Thymus (tissue), 11 donors: ENCODE results near the gene UCK1. TPM values are rescaled to one million over a fixed set of nuclear protein-coding genes. Genes with fewer than 3 reads are reported as not detected.

Experiments
- DNase-seq, 9 donors: peaks; one replicate each; pipeline ENCODE4 v3.0.0-alpha.2; 2013; ENCODE audit warnings: low spot score in 9 of 9, low read depth in 6 of 9, missing footprints in 1 of 9
- H3K27ac ChIP-seq, 2 donors: one replicate each; pipeline ENCODE4 v1.5.1; 2013; ENCODE audit warnings: control low read depth in 1 of 2, low read depth in 1 of 2, low read length in 1 of 2, mild to moderate bottlenecking in 1 of 2, moderate library complexity in 1 of 2
- H3K27me3 ChIP-seq, 2 donors: one replicate each; pipeline ENCODE4 v1.5.1; 2013; ENCODE audit warnings: low read length in 1 of 2; ENCODE audit not compliant: control insufficient read depth in 2 of 2, insufficient read depth in 1 of 2
- H3K36me3 ChIP-seq, 2 donors: one replicate each; pipeline ENCODE4 v1.5.1; 2013; ENCODE audit warnings: low read length in 1 of 2, mild to moderate bottlenecking in 1 of 2, moderate library complexity in 1 of 2; ENCODE audit not compliant: control insufficient read depth in 2 of 2, insufficient read depth in 2 of 2
- H3K4me1 ChIP-seq, 2 donors: one replicate each; pipeline ENCODE4 v1.5.1; 2013; ENCODE audit warnings: low read length in 2 of 2; ENCODE audit not compliant: control insufficient read depth in 2 of 2, insufficient read depth in 2 of 2
- H3K4me3 ChIP-seq, 2 donors: one replicate each; pipeline ENCODE4 v1.5.1; 2013; ENCODE audit warnings: low read length in 2 of 2, control low read depth in 1 of 2, mild to moderate bottlenecking in 1 of 2
- H3K9me3 ChIP-seq, 2 donors: one replicate each; pipeline ENCODE4 v1.5.1; 2013; ENCODE audit warnings: low read length in 1 of 2, mild to moderate bottlenecking in 1 of 2; ENCODE audit not compliant: control insufficient read depth in 2 of 2, insufficient read depth in 1 of 2
- WGBS: extraction: QIAGEN DNeasy Blood & Tissue Kit; methylation state at CpG from one replicate; pipeline ENCODE4 v1.1.7; 2013; 5-methylcytosine and 5-hydroxymethylcytosine counted together
- polyA plus RNA-seq: library from polyadenylated mRNA; stranded (reverse); fragments of 200-250 nt; gene quantifications from one replicate; pipeline ENCODE4 v1.2.3, GENCODE V29; 2013
- total RNA-seq: library from RNA; stranded (reverse); fragments of 120-200 nt; gene quantifications from one replicate; pipeline ENCODE4 v1.2.4, GENCODE V29; 2013
- donor health status: healthy.

UCK1 gene
- total and polyA plus RNA-seq, 2 donors = 24.7 to 24.9 TPM

DNA sequence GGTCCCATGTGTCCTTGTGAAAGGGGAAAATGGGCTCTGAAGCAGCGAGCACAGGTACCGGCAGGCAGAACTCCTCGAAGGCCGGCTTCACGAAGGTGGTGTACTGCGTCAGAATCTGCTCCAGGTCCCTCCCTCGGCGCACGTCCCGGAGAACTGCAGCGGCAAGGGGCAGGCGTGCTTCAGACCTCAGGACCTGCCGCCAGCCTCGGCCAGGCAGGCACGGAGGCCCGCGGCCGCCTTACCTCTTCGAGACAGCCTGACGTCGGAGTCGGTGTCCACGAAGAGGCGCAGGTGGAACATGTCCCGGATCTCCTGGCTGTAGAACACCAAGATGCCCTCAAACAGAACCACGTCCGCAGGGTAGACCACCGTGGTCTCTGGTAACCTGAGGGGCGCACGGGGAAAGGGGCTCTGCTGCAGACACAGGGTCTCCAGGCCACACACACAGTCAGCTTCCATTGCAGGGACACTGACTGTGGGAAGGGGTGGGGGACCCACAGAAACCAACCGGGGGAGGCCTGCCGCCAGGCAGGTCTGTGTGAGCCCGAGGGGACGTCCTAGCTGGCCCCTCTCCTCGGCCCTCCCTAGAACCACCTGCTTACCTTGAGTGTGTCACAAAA is 2.1 kb downstream of the UCK1 start:
- WGBS = 99% methylated on average over 35 of the region's 35 CpGs

DNA sequence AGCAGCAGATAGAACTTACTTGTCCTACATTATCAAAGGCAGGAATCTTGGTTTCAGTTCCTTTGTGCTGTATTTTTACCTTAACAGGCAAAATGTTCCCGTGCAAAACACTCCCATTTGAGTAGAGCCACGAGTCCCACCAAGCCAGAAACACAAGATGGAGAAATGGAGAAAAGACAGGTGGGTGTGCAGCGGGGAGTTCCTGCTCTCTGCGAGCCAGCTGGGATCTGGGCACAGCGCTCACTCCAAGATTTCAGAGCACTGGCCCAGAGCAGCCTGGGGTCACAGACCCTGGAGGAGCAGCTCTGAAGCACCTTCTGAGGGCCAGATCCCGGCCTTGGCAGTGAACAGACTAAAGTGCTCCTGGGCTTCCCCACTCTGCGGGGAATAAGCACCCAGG is 2.9 kb downstream of the UCK1 start:
- Histone ChIP-seq H3K9me3 (no peaks in the 10 kb centered on the region), H3K36me3 (peaks cover 56 to 63% of the 10 kb centered on the region in 2 donors), H3K4me3 (no peak overlapping the region), H3K4me1 (peaks cover 12 to 17% of the 10 kb centered on the region in 2 donors), H3K27me3 (no peaks in the 10 kb centered on the region), H3K27ac (no peak overlapping the region)
- 92% methylated on average over 7 of the region's 7 CpGs for WGBS
- no peak for DNase-seq

More for the DNA sequence above, 2.1 kb downstream of the UCK1 start:
- Histone ChIP-seq H3K36me3 (peaks cover 48 to 56% of the 10 kb centered on the region in 2 donors), H3K9me3 (no peaks in the 10 kb centered on the region), H3K27me3 (no peaks in the 10 kb centered on the region), H3K4me1 (peaks cover 12 to 18% of the 10 kb centered on the region in 2 donors), H3K27ac (no peak overlapping the region), H3K4me3 (no peak overlapping the region)
- DNase-seq = no peak

DNA sequence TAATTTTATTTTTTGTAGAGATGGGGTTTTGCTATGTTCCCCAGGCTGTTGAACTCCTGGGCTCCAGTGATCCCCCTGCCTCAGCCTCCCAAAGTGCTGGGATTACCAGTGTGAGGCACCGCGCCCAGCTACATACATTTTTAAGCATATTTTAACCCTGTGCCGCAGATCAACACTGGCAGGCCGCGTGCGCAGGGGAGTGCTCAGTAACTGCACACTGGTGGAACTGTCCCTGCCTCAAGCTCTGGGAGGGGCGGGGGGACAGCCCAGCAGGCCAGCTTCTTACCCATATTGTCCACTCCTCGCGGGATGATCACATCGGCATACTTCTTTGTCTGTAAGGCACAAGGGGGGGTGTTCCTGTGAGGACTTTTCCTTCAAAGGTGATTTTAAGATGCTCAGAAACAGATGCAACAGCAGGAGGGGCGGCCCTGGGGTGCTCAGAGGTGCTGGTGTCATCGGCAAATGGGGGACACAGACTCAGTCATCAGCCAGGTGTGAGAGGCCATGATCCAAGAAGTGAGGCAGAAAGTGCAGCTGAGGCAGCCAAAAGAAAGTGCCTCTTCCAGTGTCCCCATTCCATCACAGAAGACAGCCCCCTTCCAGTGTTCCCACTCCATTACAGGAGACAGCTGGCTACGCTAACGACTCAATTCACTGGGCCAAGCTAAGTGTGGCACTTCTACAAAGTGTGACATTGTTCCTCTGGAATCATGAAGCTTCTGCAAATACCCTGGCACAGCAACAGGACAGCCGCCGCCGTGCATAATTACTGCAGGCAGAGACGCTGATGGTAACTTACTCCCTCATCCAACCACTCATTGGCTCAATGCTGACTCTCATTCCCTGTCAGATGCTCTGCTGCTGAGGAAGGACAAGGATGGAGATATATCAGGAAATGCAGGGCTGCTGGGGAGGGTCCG is 5.2 kb downstream of the UCK1 start:
- Histone ChIP-seq H3K27ac (no peak overlapping the region), H3K4me1 (peaks cover 8 to 17% of the 10 kb centered on the region in 2 donors), H3K36me3 (peaks cover 79 to 81% of the 10 kb centered on the region in 2 donors), H3K4me3 (no peak overlapping the region), H3K27me3 (no peaks in the 10 kb centered on the region), H3K9me3 (no peaks in the 10 kb centered on the region)
- 95% methylated on average over 19 of the region's 19 CpGs for WGBS
- no peak for DNase-seq

DNA sequence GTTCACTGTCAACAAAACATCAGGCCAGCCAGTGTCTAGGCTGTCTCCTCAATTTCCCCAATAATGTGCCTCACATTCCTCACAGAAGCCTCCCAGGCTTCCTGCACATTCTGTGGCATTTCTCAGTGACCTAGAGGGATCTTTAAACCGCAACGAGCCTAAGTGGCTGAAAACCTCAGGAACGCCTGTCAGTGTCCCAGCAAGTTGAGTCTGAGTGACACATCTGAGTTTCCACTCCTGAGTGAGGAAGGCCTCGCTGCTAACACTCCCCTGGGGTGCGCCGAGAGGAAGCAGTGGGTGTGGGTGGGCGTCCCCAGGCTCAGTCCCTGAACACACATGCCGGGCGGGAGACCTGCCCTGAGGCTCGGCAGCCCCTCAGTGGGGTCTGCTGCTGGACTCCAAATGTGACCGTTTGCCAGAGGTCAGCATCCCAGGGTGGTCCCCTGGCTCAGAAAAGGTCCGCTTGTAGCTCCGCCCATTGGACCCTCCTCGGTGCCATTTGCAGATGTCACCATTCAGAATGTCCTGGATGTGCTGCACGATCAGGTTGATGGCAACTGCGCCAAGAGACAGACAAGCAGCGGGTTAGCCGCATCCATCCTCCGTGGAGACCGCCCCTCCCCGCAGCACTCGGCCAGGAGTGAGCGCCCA is 6.3 kb downstream of the UCK1 start:
- H3K27ac ChIP-seq = no peak overlapping the region
- no peaks in the 10 kb centered on the region for H3K9me3 ChIP-seq
- H3K4me1 ChIP-seq = peaks cover under 1 to 10% of the 10 kb centered on the region in 2 donors
- peaks cover 89% of the 10 kb centered on the region in 2 donors for H3K36me3 ChIP-seq
- no peak for DNase-seq
- 96% methylated on average over 23 of the region's 23 CpGs for WGBS
- no peaks in the 10 kb centered on the region for H3K27me3 ChIP-seq
- no peak overlapping the region for H3K4me3 ChIP-seq

DNA sequence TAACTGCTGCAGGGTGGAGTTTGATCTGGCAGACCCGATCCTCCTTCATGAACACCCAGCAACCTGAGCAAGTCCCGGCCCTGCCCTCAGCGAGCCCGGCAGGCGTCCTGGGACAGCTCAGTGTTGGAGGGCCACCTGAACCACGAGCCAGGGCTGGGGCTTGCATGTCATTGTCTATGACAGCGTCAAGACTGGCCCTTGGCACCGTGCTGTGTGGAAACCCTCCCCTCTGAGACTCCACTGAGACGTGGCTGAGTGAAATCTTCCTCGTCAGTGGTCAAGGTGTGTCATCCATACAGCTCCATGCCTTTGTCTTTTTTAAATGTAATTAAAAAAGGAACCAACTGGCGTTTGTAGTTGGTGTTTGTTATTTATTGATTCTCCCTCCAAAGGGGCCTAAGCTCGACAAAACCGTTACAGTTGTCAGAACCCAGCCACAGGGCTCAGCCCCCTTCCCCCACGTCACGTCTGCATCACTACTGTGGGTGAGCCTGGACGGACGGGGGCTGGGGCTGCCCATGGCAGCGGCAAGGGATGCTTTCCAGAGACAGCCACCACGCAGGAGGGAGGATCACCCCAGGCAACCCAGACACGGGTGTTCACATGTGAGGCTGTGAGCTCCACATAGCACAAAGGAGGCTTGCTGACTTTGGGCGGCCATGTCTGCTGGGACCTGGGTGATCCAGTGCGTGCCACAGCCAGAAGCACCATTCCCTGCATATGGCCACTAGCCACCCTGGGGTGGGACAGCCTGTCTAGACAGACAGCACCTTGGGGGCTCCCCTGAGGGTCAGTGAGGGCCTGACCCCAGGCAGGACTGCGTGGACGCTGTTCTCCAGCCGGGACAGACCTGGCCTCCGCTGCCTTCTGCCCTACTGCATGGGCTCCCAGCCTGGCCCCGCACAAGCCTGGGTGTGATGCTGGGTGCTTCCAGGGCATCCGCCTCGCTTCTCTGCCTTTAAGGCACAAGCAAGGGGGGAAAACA is 7.3 kb downstream of the UCK1 start:
- 96% methylated on average over 29 of the region's 29 CpGs for WGBS
- H3K4me1 ChIP-seq = peaks cover 0 to 3% of the 10 kb centered on the region in 2 donors
- H3K9me3 ChIP-seq = no peaks in the 10 kb centered on the region
- no peaks in the 10 kb centered on the region for H3K27me3 ChIP-seq
- H3K36me3 ChIP-seq = peaks cover 89 to 91% of the 10 kb centered on the region in 2 donors
- H3K4me3 ChIP-seq = no peak overlapping the region
- H3K27ac ChIP-seq = no peak overlapping the region
- DNase-seq = no peak

DNA sequence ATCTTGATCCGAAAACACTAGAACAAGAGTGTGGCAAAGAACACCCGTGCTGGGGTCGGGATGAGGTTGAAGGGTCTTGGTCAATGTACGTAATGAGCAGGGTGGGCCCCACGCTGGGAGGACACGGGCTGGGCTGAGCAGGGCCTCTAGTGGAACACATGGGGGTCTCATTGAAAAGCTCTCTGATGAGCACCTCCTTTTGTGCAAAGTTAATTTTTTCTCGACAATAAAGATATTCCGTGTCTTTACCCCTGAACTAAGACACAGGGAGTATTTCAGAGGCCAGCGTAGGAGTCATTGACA is 8.0 kb downstream of the UCK1 start:
- Histone ChIP-seq H3K27me3 (no peaks in the 10 kb centered on the region), H3K4me1 (no peaks in the 10 kb centered on the region), H3K4me3 (no peak overlapping the region), H3K36me3 (peaks cover 89 to 91% of the 10 kb centered on the region in 2 donors), H3K27ac (no peak overlapping the region), H3K9me3 (no peaks in the 10 kb centered on the region)
- DNase-seq = no peak
- 97% methylated on average over 9 of the region's 9 CpGs for WGBS

DNA sequence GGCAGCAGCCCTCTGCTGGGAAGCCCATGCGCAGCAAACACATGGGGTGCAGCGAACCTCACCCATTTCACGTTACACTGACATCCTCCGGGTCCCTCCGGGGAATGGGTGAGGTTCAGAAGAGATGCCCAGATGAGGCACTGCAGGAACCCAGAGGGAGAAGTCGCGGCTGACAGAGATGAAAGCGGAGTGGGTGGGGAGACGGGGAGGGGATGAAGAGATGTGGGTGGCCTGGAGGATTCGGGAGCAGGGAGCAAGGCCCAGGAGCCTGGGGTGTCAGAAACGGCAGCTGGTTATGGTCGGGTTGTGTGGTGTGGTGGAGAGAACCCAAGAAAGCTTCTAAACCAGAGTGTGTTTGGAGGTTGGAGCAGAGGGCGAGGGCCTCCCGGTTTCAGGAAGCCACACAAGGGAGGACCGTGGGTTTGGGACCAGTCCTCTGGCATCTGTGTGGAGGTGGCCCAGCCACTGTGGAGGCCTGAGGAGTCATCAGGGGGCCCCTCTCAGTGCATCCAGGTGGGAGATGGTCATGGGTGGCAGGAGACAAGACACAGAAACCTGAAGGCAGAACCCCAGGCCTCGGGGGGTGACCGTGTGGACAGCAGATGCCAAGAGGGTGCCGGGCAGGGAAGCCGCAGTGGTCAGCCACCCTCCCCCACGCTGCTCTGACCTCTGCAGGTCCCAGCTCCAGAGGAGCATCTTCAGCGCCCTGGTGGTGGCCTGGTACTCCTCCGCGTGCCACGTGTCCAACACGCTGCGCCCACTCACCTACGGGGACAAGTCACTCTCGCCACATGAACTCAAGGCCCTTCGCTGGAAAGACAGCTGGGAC is 8.6 kb downstream of the UCK1 start:
- DNase-seq = no peak
- Histone ChIP-seq H3K4me1 (no peaks in the 10 kb centered on the region), H3K4me3 (no peak overlapping the region), H3K27me3 (no peaks in the 10 kb centered on the region), H3K36me3 (peaks cover 89 to 94% of the 10 kb centered on the region in 2 donors), H3K27ac (no peak overlapping the region), H3K9me3 (no peaks in the 10 kb centered on the region)
- 98% methylated on average over 29 of the region's 29 CpGs for WGBS

DNA sequence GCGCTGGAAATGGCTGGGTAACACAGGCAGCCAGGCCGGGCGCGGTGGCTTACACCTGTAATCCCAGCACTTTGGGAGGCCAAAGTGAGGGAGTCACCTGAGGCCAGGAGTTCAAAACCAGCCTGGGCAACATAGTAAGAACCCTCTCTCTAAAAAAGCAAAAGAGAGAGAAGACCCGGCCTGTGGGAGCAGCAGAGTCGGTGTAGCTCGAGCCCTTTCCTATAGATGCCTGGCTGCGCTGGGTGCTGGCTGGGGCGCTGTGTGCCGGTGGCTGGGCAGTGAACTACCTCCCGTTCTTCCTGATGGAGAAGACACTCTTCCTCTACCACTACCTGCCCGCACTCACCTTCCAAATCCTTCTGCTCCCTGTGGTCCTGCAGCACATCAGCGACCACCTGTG is 9.2 kb downstream of the UCK1 start:
- no peaks in the 10 kb centered on the region for H3K9me3 ChIP-seq
- no peak for DNase-seq
- no peaks in the 10 kb centered on the region for H3K27me3 ChIP-seq
- H3K4me3 ChIP-seq = no peak overlapping the region
- H3K4me1 ChIP-seq = no peaks in the 10 kb centered on the region
- no peak overlapping the region for H3K27ac ChIP-seq
- peaks cover 87 to 89% of the 10 kb centered on the region in 2 donors for H3K36me3 ChIP-seq
- WGBS = 97% methylated on average over 13 of the region's 13 CpGs
